A549 (cell line): ENCODE data around the gene CFAP100. TPM values are rescaled to one million over a fixed set of nuclear protein-coding genes. Genes with fewer than 3 reads are reported as not detected.

Source experiments
- ATAC-seq, 2 experiments: fragments of 200-7000 bp in 1 of 2; fragments of >200 bp in 1 of 2; cut with Nextera tagmentation in 1 of 2; cut with Tn5 transposase in 1 of 2; 3 replicates each; pipeline versions ENCODE4 v1.8.0 to v1.9.1; 2018 to 2020; ENCODE audit warnings: mild to moderate bottlenecking in 1 of 2, moderate library complexity in 1 of 2
- CTCF ChIA-PET: fragments of 300-600 bp; sonication (Branson Sonifier 250); formaldehyde crosslinking; extraction: SDS; loops from one replicate; lab custom pipeline; 2021; ENCODE audit warnings: antibody characterized with exemption, inconsistent platforms; lab: Yijun Ruan, JAX
- POLR2A ChIA-PET: fragments of 350-600 bp; formaldehyde crosslinking; extraction: SDS; loops from one replicate; lab custom pipeline; 2021; ENCODE audit warnings: antibody characterized with exemption, inconsistent platforms; lab: Yijun Ruan, JAX
- DNase-seq, 2 experiments: peaks; one replicate each; pipeline versions ENCODE4 v3.0.0 to v3.0.0-alpha.2; 2011 to 2016; ENCODE audit warnings: low read depth in 1 of 2, low spot score in 1 of 2
- FAIRE-seq: peaks from 2 replicates; lab custom pipeline; 2011; peaks lifted over from hg19 to GRCh38; lab: Jason Lieb, UNC
- H3K27ac ChIP-seq, 2 experiments: fragments of >200 bp; sonication (Bioruptor Twin); formaldehyde crosslinking; 3 replicates each; pipeline ENCODE4 v1.5.1; 2016 to 2017
- H3K4me1 ChIP-seq: fragments of >200 bp; sonication (Bioruptor Twin); formaldehyde crosslinking; 3 replicates; pipeline ENCODE4 v1.6.1; 2016
- H3K4me2 ChIP-seq: fragments of >200 bp; sonication (Bioruptor Twin); formaldehyde crosslinking; 3 replicates; pipeline ENCODE4 v1.6.1; 2016
- H3K4me3 ChIP-seq: fragments of >200 bp; sonication (Bioruptor Twin); formaldehyde crosslinking; 3 replicates; pipeline ENCODE4 v1.5.1; 2016
- H3K9me3 ChIP-seq: fragments of >200 bp; sonication (Bioruptor Twin); formaldehyde crosslinking; 3 replicates; pipeline ENCODE4 v1.6.1; 2016
- BHLHE40 ChIP-seq: IDR thresholded peaks from 2 replicates; pipeline ENCODE4 v1.6.1; 2012; ENCODE audit warnings: low read depth, low read length, inconsistent platforms
- CBX2 ChIP-seq: fragments of 200-600 bp; sonication (generic); IDR thresholded peaks from 2 replicates; pipeline ENCODE4 v1.6.1; 2016; ENCODE audit warnings: low read depth, mild to moderate bottlenecking, borderline replicate concordance
- CEBPB ChIP-seq, 2 experiments: fragments of >200 bp in 1 of 2; sonication (Bioruptor Twin) in 1 of 2; formaldehyde crosslinking in 1 of 2; IDR thresholded peaks; 2 replicates each; pipeline ENCODE4 v1.6.1; 2012 to 2016
- CHD4 ChIP-seq: fragments of 200-600 bp; sonication (generic); IDR thresholded peaks from 2 replicates; pipeline ENCODE4 v1.6.1; 2016; ENCODE audit warnings: antibody characterized with exemption, mild to moderate bottlenecking, borderline replicate concordance
- EHF ChIP-seq: fragments of 250-450 bp; sonication (Bioruptor Pico); IDR thresholded peaks from 2 replicates; pipeline ENCODE4 v1.5.0; 2020; ENCODE audit warnings: mild to moderate bottlenecking
- FOSB ChIP-seq: fragments of 250-450 bp; sonication (Bioruptor Pico); IDR thresholded peaks from 2 replicates; pipeline ENCODE4 v1.5.0; 2020; ENCODE audit warnings: mild to moderate bottlenecking, moderate library complexity
- HOXA7 ChIP-seq: fragments of 250-450 bp; sonication (Bioruptor Pico); IDR thresholded peaks from 2 replicates; pipeline ENCODE4 v1.5.0; 2020; ENCODE audit warnings: mild to moderate bottlenecking, moderate library complexity
- HOXB13 ChIP-seq: fragments of 250-450 bp; sonication (Bioruptor Pico); IDR thresholded peaks from 2 replicates; pipeline ENCODE4 v1.5.0; 2020; ENCODE audit warnings: low read depth, mild to moderate bottlenecking, moderate library complexity
- HOXB5 ChIP-seq: fragments of 250-450 bp; sonication (Bioruptor Pico); IDR thresholded peaks from 2 replicates; pipeline ENCODE4 v1.5.0; 2020; ENCODE audit warnings: mild to moderate bottlenecking, moderate library complexity
- JUNB ChIP-seq: fragments of >200 bp; sonication (Bioruptor Twin); formaldehyde crosslinking; IDR thresholded peaks from 2 replicates; pipeline ENCODE4 v1.6.1; 2016
- MAFK ChIP-seq: fragments of 450-650 bp; IDR thresholded peaks from 2 replicates; pipeline ENCODE4 v1.6.1; 2014; ENCODE audit not compliant: partially characterized antibody
- NFE2L2 ChIP-seq: fragments of 150-350 bp; conservative IDR thresholded peaks from 2 replicates; pipeline ENCODE4 v1.6.1; 2014; ENCODE audit warnings: low read length
- NPAS2 ChIP-seq: fragments of 250-450 bp; sonication (Bioruptor Pico); IDR thresholded peaks from 2 replicates; pipeline ENCODE4 v1.8.0; 2022; ENCODE audit warnings: mild to moderate bottlenecking, moderate library complexity, borderline replicate concordance
- PHF8 ChIP-seq: fragments of 200-600 bp; sonication (generic); IDR thresholded peaks from 2 replicates; pipeline ENCODE4 v1.6.1; 2016; ENCODE audit warnings: low read depth, mild to moderate bottlenecking, antibody characterized with exemption, moderate library complexity, borderline replicate concordance
- POLR2AphosphoS2 ChIP-seq: conservative IDR thresholded peaks from 2 replicates; pipeline ENCODE4 v1.6.1; 2012; ENCODE audit warnings: low read length, improper control_type of control experiment, inconsistent platforms
- RAD21 ChIP-seq, 2 experiments: fragments of >200 bp in 1 of 2; sonication (Bioruptor Twin) in 1 of 2; formaldehyde crosslinking in 1 of 2; IDR thresholded peaks in 1 of 2; conservative IDR thresholded peaks in 1 of 2; 2 replicates in 1 of 2; 3 replicates in 1 of 2; pipeline ENCODE4 v1.6.1; 2012 to 2018; ENCODE audit warnings: inconsistent platforms in 1 of 2
- RARB ChIP-seq: fragments of 250-450 bp; sonication (Bioruptor Pico); IDR thresholded peaks from 2 replicates; pipeline ENCODE4 v1.8.0; 2021; ENCODE audit warnings: mild to moderate bottlenecking, moderate library complexity
- RCOR1 ChIP-seq: fragments of 150-350 bp; IDR thresholded peaks from 2 replicates; pipeline ENCODE4 v1.6.1; 2014; ENCODE audit warnings: antibody characterized with exemption, low read length, low read depth
- RFX5 ChIP-seq: fragments of 450-650 bp; IDR thresholded peaks from 2 replicates; pipeline ENCODE4 v1.7.1; 2014; ENCODE audit warnings: antibody characterized with exemption, mild to moderate bottlenecking, moderate library complexity
- TFCP2L1 ChIP-seq: fragments of 250-450 bp; sonication (Bioruptor Pico); IDR thresholded peaks from 2 replicates; pipeline ENCODE4 v1.5.0; 2021; ENCODE audit warnings: mild to moderate bottlenecking
- ZNF302 ChIP-seq: fragments of 250-450 bp; sonication (Bioruptor Pico); IDR thresholded peaks from 2 replicates; pipeline ENCODE4 v1.9.0; 2021; ENCODE audit warnings: inconsistent platforms, mild to moderate bottlenecking, moderate library complexity
- WGBS: methylation state at CpG from one replicate; pipeline ENCODE4 v1.1.6; 2017; ENCODE audit errors: missing lambda C conversion rate; 5-methylcytosine and 5-hydroxymethylcytosine counted together
- polyA plus RNA-seq, 4 experiments: library from polyadenylated mRNA; depleted of rRNA in 3 of 4; stranded (reverse); fragments of >200 nt; fragmentation: RNase III in 1 of 4; extraction: RNeasy Plus Mini Kit Qiagen cat#74134 plus additional on column Dnase treatment in 1 of 4; gene quantifications; 2 replicates in 3 of 4; 3 replicates in 1 of 4; pipeline ENCODE4 v1.2.3, GENCODE V29; 2011 to 2017
- TF ChIP-seq, protein P1 (sequence below): fragments of >200 bp; sonication (Bioruptor Twin); formaldehyde crosslinking; IDR thresholded peaks from 2 replicates; pipeline ENCODE4 v1.6.1; 2016
- TF ChIP-seq, protein P2 (sequence below): IDR thresholded peaks from 2 replicates; pipeline ENCODE4 v1.6.1; 2012
- TF ChIP-seq, protein P3 (sequence below): fragments of >200 bp; sonication (Bioruptor Twin); formaldehyde crosslinking; IDR thresholded peaks from 3 replicates; pipeline ENCODE4 v1.5.1; 2016
- TF ChIP-seq, protein P4 (sequence below): fragments of 250-450 bp; sonication (Bioruptor Pico); IDR thresholded peaks from 2 replicates; pipeline ENCODE4 v1.5.0; 2020; ENCODE audit warnings: low read depth, mild to moderate bottlenecking, moderate library complexity
- TF ChIP-seq, protein P5 (sequence below): fragments of 150-350 bp; IDR thresholded peaks from 2 replicates; pipeline ENCODE4 v1.6.1; 2014; ENCODE audit warnings: low read depth, mild to moderate bottlenecking, low read length
- TF ChIP-seq, protein P6 (sequence below): fragments of >200 bp; sonication (Bioruptor Twin); formaldehyde crosslinking; IDR thresholded peaks from 3 replicates; pipeline ENCODE4 v1.6.1; 2016
- TF ChIP-seq, protein P7 (sequence below): IDR thresholded peaks from 2 replicates; pipeline ENCODE4 v1.6.1; 2012; ENCODE audit warnings: low read depth, borderline replicate concordance

CFAP100 gene
- polyA plus RNA-seq, 2 of the 4 experiments (the other 2 are of a cell fraction), result not detected

DNA sequence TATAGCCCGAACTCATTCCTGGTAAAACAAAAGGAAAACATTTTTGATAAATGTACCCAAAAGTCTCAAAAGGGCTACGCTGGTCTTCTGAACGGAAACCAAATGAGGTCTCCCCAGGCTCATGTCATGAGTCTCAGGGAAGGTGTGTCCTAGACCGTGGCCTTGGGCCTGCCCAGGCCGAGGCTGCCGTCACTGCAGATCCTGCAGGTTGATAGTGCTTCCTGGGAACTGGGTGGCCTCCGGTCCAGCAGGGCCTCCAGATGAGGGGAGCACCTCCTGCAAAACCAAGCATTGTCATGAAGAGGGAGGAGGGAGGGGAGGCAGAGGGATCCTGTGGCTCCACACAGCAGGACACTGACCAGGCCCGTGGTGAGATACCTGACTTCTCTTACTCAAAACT lies 43.5 kb downstream of the CFAP100 start:
- Histone ChIP-seq H3K9me3 (no peaks in the 10 kb centered on the region), H3K27ac (no peak overlapping the region), H3K4me2 (no peak overlapping the region), H3K4me1 (no peaks in the 10 kb centered on the region), H3K4me3 (no peak overlapping the region)
- FAIRE-seq (no peak), DNase-seq (no peak), ATAC-seq (no peak)
- CTCF ChIA-PET, result interaction anchor here (1.1 kb wide), 1 partner anchor 9 kb away, joined by 4 read pairs; no protein-coding TSS in a partner anchor
- TF ChIP-seq POLR2AphosphoS2 (no peak), RFX5 (no peak), NPAS2 (CRISPR knock-in tag) (no peak), BHLHE40 (no peak), EHF (CRISPR knock-in tag) (no peak), PHF8 (no peak), HOXB5 (CRISPR knock-in tag) (no peak), HOXA7 (CRISPR knock-in tag) (no peak), FOSB (CRISPR knock-in tag) (no peak), RCOR1 (no peak), MAFK (no peak), JUNB (no peak), CBX2 (no peak), RARB (no peak)
- TF ChIP-seq, protein P1, sequence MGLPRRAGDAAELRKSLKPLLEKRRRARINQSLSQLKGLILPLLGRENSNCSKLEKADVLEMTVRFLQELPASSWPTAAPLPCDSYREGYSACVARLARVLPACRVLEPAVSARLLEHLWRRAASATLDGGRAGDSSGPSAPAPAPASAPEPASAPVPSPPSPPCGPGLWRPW, result no peak
- TF ChIP-seq, protein P2, sequence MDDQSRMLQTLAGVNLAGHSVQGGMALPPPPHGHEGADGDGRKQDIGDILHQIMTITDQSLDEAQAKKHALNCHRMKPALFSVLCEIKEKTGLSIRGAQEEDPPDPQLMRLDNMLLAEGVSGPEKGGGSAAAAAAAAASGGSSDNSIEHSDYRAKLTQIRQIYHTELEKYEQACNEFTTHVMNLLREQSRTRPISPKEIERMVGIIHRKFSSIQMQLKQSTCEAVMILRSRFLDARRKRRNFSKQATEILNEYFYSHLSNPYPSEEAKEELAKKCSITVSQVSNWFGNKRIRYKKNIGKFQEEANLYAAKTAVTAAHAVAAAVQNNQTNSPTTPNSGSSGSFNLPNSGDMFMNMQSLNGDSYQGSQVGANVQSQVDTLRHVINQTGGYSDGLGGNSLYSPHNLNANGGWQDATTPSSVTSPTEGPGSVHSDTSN, result no peak
- TF ChIP-seq, protein P3, sequence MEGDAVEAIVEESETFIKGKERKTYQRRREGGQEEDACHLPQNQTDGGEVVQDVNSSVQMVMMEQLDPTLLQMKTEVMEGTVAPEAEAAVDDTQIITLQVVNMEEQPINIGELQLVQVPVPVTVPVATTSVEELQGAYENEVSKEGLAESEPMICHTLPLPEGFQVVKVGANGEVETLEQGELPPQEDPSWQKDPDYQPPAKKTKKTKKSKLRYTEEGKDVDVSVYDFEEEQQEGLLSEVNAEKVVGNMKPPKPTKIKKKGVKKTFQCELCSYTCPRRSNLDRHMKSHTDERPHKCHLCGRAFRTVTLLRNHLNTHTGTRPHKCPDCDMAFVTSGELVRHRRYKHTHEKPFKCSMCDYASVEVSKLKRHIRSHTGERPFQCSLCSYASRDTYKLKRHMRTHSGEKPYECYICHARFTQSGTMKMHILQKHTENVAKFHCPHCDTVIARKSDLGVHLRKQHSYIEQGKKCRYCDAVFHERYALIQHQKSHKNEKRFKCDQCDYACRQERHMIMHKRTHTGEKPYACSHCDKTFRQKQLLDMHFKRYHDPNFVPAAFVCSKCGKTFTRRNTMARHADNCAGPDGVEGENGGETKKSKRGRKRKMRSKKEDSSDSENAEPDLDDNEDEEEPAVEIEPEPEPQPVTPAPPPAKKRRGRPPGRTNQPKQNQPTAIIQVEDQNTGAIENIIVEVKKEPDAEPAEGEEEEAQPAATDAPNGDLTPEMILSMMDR, result no peak
- TF ChIP-seq, protein P4, sequence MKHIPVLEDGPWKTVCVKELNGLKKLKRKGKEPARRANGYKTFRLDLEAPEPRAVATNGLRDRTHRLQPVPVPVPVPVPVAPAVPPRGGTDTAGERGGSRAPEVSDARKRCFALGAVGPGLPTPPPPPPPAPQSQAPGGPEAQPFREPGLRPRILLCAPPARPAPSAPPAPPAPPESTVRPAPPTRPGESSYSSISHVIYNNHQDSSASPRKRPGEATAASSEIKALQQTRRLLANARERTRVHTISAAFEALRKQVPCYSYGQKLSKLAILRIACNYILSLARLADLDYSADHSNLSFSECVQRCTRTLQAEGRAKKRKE (CRISPR knock-in tag), result no peak
- TF ChIP-seq, protein P5, sequence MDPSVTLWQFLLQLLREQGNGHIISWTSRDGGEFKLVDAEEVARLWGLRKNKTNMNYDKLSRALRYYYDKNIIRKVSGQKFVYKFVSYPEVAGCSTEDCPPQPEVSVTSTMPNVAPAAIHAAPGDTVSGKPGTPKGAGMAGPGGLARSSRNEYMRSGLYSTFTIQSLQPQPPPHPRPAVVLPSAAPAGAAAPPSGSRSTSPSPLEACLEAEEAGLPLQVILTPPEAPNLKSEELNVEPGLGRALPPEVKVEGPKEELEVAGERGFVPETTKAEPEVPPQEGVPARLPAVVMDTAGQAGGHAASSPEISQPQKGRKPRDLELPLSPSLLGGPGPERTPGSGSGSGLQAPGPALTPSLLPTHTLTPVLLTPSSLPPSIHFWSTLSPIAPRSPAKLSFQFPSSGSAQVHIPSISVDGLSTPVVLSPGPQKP, result no peak
- whole genome bisulfite sequencing, result 95% methylated on average over 7 of the region's 8 CpGs
- POLR2A ChIA-PET, result no interaction called here

DNA sequence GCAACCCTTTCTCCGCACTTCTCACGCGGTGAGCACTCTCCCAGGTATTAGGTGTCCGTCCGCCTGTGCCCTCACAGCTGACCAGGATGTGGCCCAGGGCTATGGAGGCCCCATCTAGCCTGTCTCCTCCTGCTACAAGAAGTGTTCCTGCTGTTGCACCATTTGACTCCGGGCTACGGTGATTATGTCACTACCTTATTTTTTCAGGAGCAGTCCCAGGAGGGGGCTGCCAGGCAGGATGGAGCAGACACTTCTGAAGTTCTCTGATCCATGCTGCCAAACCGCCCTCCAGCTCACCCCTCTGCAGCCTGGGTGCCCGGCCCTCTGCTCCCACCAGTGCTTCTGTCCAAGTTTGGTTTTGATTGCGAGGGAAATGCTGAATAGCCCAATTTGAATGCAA lies 44.0 kb downstream of the CFAP100 start:
- POLR2A ChIA-PET, result no interaction called here
- 95% methylated on average over 10 of the region's 10 CpGs for WGBS
- no peak for FAIRE-seq

More for the DNA sequence above, 44.0 kb downstream of the CFAP100 start:
- H3K27ac ChIP-seq, result no peak overlapping the region
- TF ChIP-seq, protein P6, sequence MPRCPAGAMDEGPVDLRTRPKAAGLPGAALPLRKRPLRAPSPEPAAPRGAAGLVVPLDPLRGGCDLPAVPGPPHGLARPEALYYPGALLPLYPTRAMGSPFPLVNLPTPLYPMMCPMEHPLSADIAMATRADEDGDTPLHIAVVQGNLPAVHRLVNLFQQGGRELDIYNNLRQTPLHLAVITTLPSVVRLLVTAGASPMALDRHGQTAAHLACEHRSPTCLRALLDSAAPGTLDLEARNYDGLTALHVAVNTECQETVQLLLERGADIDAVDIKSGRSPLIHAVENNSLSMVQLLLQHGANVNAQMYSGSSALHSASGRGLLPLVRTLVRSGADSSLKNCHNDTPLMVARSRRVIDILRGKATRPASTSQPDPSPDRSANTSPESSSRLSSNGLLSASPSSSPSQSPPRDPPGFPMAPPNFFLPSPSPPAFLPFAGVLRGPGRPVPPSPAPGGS, result no peak
- TF ChIP-seq HOXB13 (no peak), NFE2L2 (no peak), TFCP2L1 (CRISPR knock-in tag) (no peak), ZNF302 (CRISPR knock-in tag) (no peak), PHF8 (no peak), CEBPB (IDR thresholded peaks at IDR 0.05) (no peak), CHD4 (no peak), RAD21 (conservative IDR thresholded peaks at IDR 0.05 in 1 of 2, IDR thresholded peaks at IDR 0.05 in 1 of 2) (no peak), HOXB5 (CRISPR knock-in tag) (no peak)
- TF ChIP-seq, protein P5, result no peak
- TF ChIP-seq, protein P7, sequence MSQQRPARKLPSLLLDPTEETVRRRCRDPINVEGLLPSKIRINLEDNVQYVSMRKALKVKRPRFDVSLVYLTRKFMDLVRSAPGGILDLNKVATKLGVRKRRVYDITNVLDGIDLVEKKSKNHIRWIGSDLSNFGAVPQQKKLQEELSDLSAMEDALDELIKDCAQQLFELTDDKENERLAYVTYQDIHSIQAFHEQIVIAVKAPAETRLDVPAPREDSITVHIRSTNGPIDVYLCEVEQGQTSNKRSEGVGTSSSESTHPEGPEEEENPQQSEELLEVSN, result no peak
- no peaks in the 10 kb centered on the region for H3K9me3 ChIP-seq
- no peak overlapping the region for H3K4me3 ChIP-seq
- ATAC-seq (no peak), DNase-seq (no peak)
- CTCF ChIA-PET, result interaction anchor here (0.8 to 1.1 kb wide), 3 partner anchors 9 to 239 kb away, joined by 3 read pairs; no protein-coding TSS in a partner anchor
- H3K4me2 ChIP-seq, result no peak overlapping the region
- H3K4me1 ChIP-seq, result no peaks in the 10 kb centered on the region
